ENCODE measurements around the gene INPP5A. TPM values are rescaled to one million over a fixed set of nuclear protein-coding genes. Genes with fewer than 3 reads are reported as not detected.

INPP5A gene
- total and polyA plus RNA-seq, 9 of the 15 experiments (the other 6 are each of a cell fraction or from before 2014, with no cell fraction given): 0.66 to 11.6 (median 7.7) TPM

DNA sequence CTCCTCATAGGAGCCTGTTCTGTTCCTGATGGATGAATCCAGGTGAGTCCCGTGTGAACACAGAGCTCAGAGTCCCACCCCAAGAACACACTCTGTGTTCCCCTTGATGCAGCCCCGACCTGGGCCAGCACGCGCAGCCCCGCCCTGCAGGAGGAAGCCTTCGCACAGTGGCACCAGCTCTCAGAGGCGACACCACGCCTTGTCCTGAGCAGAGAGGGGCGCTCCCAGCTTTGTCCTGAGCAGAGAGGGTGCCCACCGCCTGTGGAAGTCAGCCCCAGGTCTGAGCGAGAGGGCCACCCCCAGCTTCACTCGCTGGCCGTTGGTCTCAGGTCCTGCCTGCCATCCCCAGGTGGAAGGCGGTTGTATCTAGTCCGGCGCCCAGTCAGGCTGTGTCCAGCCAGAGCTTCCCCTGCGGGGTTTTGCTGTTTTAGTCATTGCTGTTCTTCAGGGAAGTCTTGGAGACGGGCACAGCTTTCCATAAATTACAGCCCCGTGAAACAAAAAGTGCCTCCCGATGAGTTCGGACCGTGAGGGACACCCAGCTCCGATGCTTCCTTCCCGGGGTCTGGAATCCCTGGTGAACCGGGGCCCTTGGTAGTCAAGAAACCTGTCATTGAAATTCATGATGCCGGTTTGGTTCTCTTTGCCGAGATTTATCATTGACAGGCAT is 204.7 kb downstream of the INPP5A start:
- Histone ChIP-seq H4K20me1 (replicated peaks; ENCODE audit: control insufficient read depth, insufficient read depth, low read length) (no peaks in the 10 kb centered on the region), H3K27me3 (ENCODE audit: control insufficient read depth in 2 of 2, insufficient read depth in 2 of 2, low read length in 2 of 2) (no peaks in the 10 kb centered on the region), H3K9ac (ENCODE audit: insufficient read depth in 1 of 2, low read depth in 2 of 2, low read length in 2 of 2) (no peak overlapping the region), H3K9me3 (replicated peaks; ENCODE audit: control insufficient read depth, insufficient read depth, low read depth, low read length) (no peaks in the 10 kb centered on the region), H2AFZ (ENCODE audit: low read depth, low read length) (no peak overlapping the region), H3K4me3 (no peak overlapping the region), H3K4me2 (ENCODE audit: insufficient read depth, low read length) (no peak overlapping the region), H3K4me1 (replicated peaks in 1 of 2; ENCODE audit: control insufficient read depth in 2 of 2, insufficient read depth in 2 of 2, low read length in 2 of 2) (no peaks in the 10 kb centered on the region; a peak in 1 of 5 replicates), H3K79me2 (ENCODE audit: control insufficient read depth, insufficient read depth, low read length) (no peaks in the 10 kb centered on the region), H3K9me1 (ENCODE audit: control insufficient read depth, insufficient read depth, low read length) (no peaks in the 10 kb centered on the region), H3K36me3 (ENCODE audit: control insufficient read depth, insufficient read depth, low read length) (no peaks in the 10 kb centered on the region), H3K27ac (ENCODE audit: extremely low read depth, low read depth, low read length) (no peak overlapping the region)
- DNase-seq (ENCODE audit: extremely low read depth in 1 of 4, low spot score in 3 of 4) (no peak), ATAC-seq (no peak), FAIRE-seq (no peak)
- no peak for TF ChIP-seq ZNF696 (CRISPR knock-in tag; conservative IDR thresholded peaks at IDR 0.05)
- no peak for TF ChIP-seq SAFB (IDR thresholded peaks at IDR 0.05; ENCODE audit: borderline replicate concordance, low read depth, low read length)
- no peak for TF ChIP-seq ETV1 (tag; conservative IDR thresholded peaks at IDR 0.05; ENCODE audit: low read depth)
- TF ChIP-seq, protein P1, sequence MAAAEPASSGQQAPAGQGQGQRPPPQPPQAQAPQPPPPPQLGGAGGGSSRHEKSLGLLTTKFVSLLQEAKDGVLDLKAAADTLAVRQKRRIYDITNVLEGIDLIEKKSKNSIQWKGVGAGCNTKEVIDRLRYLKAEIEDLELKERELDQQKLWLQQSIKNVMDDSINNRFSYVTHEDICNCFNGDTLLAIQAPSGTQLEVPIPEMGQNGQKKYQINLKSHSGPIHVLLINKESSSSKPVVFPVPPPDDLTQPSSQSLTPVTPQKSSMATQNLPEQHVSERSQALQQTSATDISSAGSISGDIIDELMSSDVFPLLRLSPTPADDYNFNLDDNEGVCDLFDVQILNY (CRISPR knock-in tag; IDR thresholded peaks at IDR 0.05): no peak
- no peak for TF ChIP-seq MIER1 (IDR thresholded peaks at IDR 0.05; ENCODE audit: low read depth)
- TF ChIP-seq KHSRP (IDR thresholded peaks at IDR 0.05): no peak
- TF ChIP-seq NR0B1 (IDR thresholded peaks at IDR 0.05; ENCODE audit: partially characterized antibody): no peak
- no peak for TF ChIP-seq MAZ (CRISPR knock-in tag; conservative IDR thresholded peaks at IDR 0.05 in 1 of 2, IDR thresholded peaks at IDR 0.05 in 1 of 2)
- TF ChIP-seq GTF2F1 (IDR thresholded peaks at IDR 0.05; ENCODE audit: low read depth, low read length): no peak
- WGBS (ENCODE audit: insufficient coverage, low coverage, missing lambda C conversion rate): 68% methylated on average over 22 of the region's 27 CpGs
- in situ Hi-C loops (cut with MboI): no loop called here
- POLR2A ChIA-PET: interaction anchor here (0.7 kb wide), 1 partner anchor 8 kb away, joined by 3 read pairs; no protein-coding TSS in a partner anchor
- intact Hi-C loops (cut with micrococcal nuclease): no loop called here
- CTCF ChIA-PET (ENCODE audit: low intra/inter-chr PET ratio): no interaction called here
- BruUV-seq (replicated peaks): no TSS peak

Measured in K562 (cell line).